Lung (tissue), 12 donors: ENCODE measurements around the gene GOLT1A. TPM values are rescaled to one million over a fixed set of nuclear protein-coding genes. Genes with fewer than 3 reads are reported as not detected.

Source experiments
- ATAC-seq: fragments of 200-7000 bp; cut with Tn5 transposase; one replicate; pipeline ENCODE4 v1.9.1; 2020; ENCODE audit warnings: moderate number of reproducible peaks; ENCODE audit not compliant: insufficient read depth, low FRiP score
- DNase-seq, 3 donors: peaks; one replicate each; pipeline ENCODE4 v3.0.0-alpha.2; 2013 to 2017
- H3K27ac ChIP-seq, 2 donors: one replicate each; pipeline ENCODE4 v1.5.1; 2013; ENCODE audit warnings: mild to moderate bottlenecking in 2 of 2, moderate library complexity in 2 of 2, control low read depth in 1 of 2, inconsistent platforms in 1 of 2, low read depth in 1 of 2, low read length in 1 of 2
- H3K27me3 ChIP-seq, 3 donors: one replicate each; pipeline ENCODE4 v1.5.1; 2013; ENCODE audit warnings: low read length in 2 of 3; ENCODE audit not compliant: control insufficient read depth in 3 of 3, insufficient read depth in 3 of 3
- H3K36me3 ChIP-seq, 4 donors: one replicate each; pipeline ENCODE4 v1.5.1; 2013; ENCODE audit warnings: low read length in 4 of 4, mild to moderate bottlenecking in 1 of 4, moderate library complexity in 1 of 4; ENCODE audit not compliant: control insufficient read depth in 4 of 4, insufficient read depth in 4 of 4
- H3K4me1 ChIP-seq, 5 donors: one replicate each; pipeline ENCODE4 v1.5.1; 2013; ENCODE audit warnings: low read length in 5 of 5, mild to moderate bottlenecking in 2 of 5, moderate library complexity in 1 of 5; ENCODE audit not compliant: control insufficient read depth in 5 of 5, insufficient read depth in 5 of 5
- H3K4me3 ChIP-seq: one replicate; pipeline ENCODE4 v1.5.1; 2013; ENCODE audit warnings: mild to moderate bottlenecking, control low read depth, moderate library complexity
- H3K9ac ChIP-seq, 2 donors: one replicate each; pipeline ENCODE4 v1.5.1; 2013; ENCODE audit warnings: low read length in 2 of 2, control low read depth in 1 of 2; ENCODE audit not compliant: insufficient read depth in 1 of 2
- H3K9me3 ChIP-seq, 4 donors: one replicate each; pipeline ENCODE4 v1.5.1; 2013; ENCODE audit warnings: low read length in 3 of 4, mild to moderate bottlenecking in 1 of 4, moderate library complexity in 1 of 4; ENCODE audit not compliant: control insufficient read depth in 4 of 4, insufficient read depth in 3 of 4
- CTCF ChIP-seq: IDR thresholded peaks from 2 replicates; pipeline ENCODE4 v1.5.1; 2012; ENCODE audit warnings: mild to moderate bottlenecking; ENCODE audit errors: control extremely low read depth, extremely low read depth
- WGBS, 2 donors: extraction: QIAGEN DNeasy Blood & Tissue Kit; methylation state at CpG; one replicate each; pipeline ENCODE4 v1.1.7; 2013; 5-methylcytosine and 5-hydroxymethylcytosine counted together
- polyA plus RNA-seq, 2 donors: library from polyadenylated mRNA; stranded (reverse); fragments of 200-250 nt; gene quantifications; one replicate each; pipeline ENCODE4 v1.2.1, GENCODE V29; 2013
- total RNA-seq, 2 donors: library from RNA; depleted of rRNA in 1 of 2; stranded (reverse); fragments of >200 nt in 1 of 2; gene quantifications; one replicate each; pipeline ENCODE4 v1.2.1, GENCODE V29; 2014 to 2021
- donor health status: control.
- donor health status: control.
- donor health status: Bipolar disorder and iron deficiency.
- donor health status: healthy.
- donor health status: DM: yes; HTN: yes; CAD: no.

The GOLT1A gene
- total and polyA plus RNA-seq, 4 donors, result 4.1 to 23.8 (median 7.7) TPM

- TF ChIP-seq CTCF, result no peak
- Histone ChIP-seq H3K9me3 (no peaks in the 10 kb centered on the region), H3K27me3 (no peaks in the 10 kb centered on the region), H3K27ac (no peak overlapping the region), H3K4me1 (no peaks in the 10 kb centered on the region), H3K36me3 (peaks cover 0 to 4% (median 1%) of the 10 kb centered on the region in 4 donors), H3K9ac (no peak overlapping the region), H3K4me3 (no peak overlapping the region)
- WGBS, 2 donors, result 96 to 99% methylated on average over 4 of the region's 4 CpGs
- ATAC-seq (no peak), DNase-seq (no peak)
These were observed 33.1 kb upstream of the GOLT1A start for GRCh38 chr1:204246876-204247275.

GRCh38 chr1:204242920-204243319 is 29.1 kb upstream of the GOLT1A start:
- H3K9ac ChIP-seq, result no peak overlapping the region
- no peak overlapping the region for H3K27ac ChIP-seq
- H3K4me1 ChIP-seq, result no peaks in the 10 kb centered on the region
- DNase-seq (no peak), ATAC-seq (no peak)
- H3K9me3 ChIP-seq, result no peaks in the 10 kb centered on the region
- TF ChIP-seq CTCF, result no peak
- peaks cover 0 to 4% (median 3%) of the 10 kb centered on the region in 4 donors for H3K36me3 ChIP-seq
- H3K27me3 ChIP-seq, result no peaks in the 10 kb centered on the region
- 97% methylated on average over 10 of the region's 10 CpGs for WGBS, 2 donors
- no peak overlapping the region for H3K4me3 ChIP-seq

GRCh38 chr1:204241914-204242313 is 28.1 kb upstream of the GOLT1A start:
- Histone ChIP-seq H3K27me3 (no peaks in the 10 kb centered on the region), H3K9ac (no peak overlapping the region), H3K4me1 (no peaks in the 10 kb centered on the region), H3K4me3 (no peak overlapping the region), H3K27ac (no peak overlapping the region), H3K9me3 (no peaks in the 10 kb centered on the region), H3K36me3 (peaks cover 0 to 4% (median 3%) of the 10 kb centered on the region in 4 donors)
- TF ChIP-seq CTCF, result no peak
- 97% methylated on average over 5 of the region's 5 CpGs for WGBS, 2 donors
- no peak for ATAC-seq
- no peak for DNase-seq

- no peak for ATAC-seq
- no peak overlapping the region for H3K4me3 ChIP-seq
- H3K4me1 ChIP-seq, result no peaks in the 10 kb centered on the region
- H3K27ac ChIP-seq, result no peak overlapping the region
- DNase-seq, result no peak
- 60 to 64% methylated on average over 2 of the region's 2 CpGs for WGBS, 2 donors
- H3K9ac ChIP-seq, result no peak overlapping the region
- H3K27me3 ChIP-seq, result no peaks in the 10 kb centered on the region
- H3K9me3 ChIP-seq, result no peaks in the 10 kb centered on the region
- no peak for TF ChIP-seq CTCF
- H3K36me3 ChIP-seq, result peaks cover 0 to 4% (median 1%) of the 10 kb centered on the region in 4 donors
These were observed 27.3 kb upstream of the GOLT1A start for GRCh38 chr1:204241050-204241449.
